ENCODE measurements around the gene SPDYE17. TPM values are rescaled to one million over a fixed set of nuclear protein-coding genes. Genes with fewer than 3 reads are reported as not detected.
"Not testable (repeated sequence)": the region's sequence is repeated elsewhere in the genome, so short reads cannot be mapped to it uniquely, and the experiment has no call there.

Gene SPDYE17
- total RNA-seq, result not detected in 2 replicates
- long read RNA-seq, result 0 reads

- H3K36me3 Mint-ChIP-seq (ENCODE audit: insufficient read depth); H3K4me1 Mint-ChIP-seq (ENCODE audit: low read depth); H3K27me3 Mint-ChIP-seq; DNase-seq (ENCODE audit: low spot score, unreplicated experiment); H3K9me3 Mint-ChIP-seq (ENCODE audit: low read depth); H3K4me3 Mint-ChIP-seq (ENCODE audit: low read depth); H3K27ac Mint-ChIP-seq: not testable (repeated sequence)
These were observed at the start of gene SPDYE17 for GRCh38 chr7:77032261-77032660. Gene SPDYE17 (minus strand): TSS chr7:77032361. CDS start chr7:77030570, 1,791 bp downstream.

GRCh38 chr7:77080236-77080635 lies 48.1 kb upstream of the SPDYE17 start:
- H3K27ac Mint-ChIP-seq; H3K4me3 Mint-ChIP-seq (ENCODE audit: low read depth); DNase-seq (ENCODE audit: low spot score, unreplicated experiment); H3K27me3 Mint-ChIP-seq; H3K4me1 Mint-ChIP-seq (ENCODE audit: low read depth); H3K9me3 Mint-ChIP-seq (ENCODE audit: low read depth); H3K36me3 Mint-ChIP-seq (ENCODE audit: insufficient read depth): not testable (repeated sequence)

- not testable (repeated sequence) for DNase-seq (ENCODE audit: low spot score, unreplicated experiment); H3K9me3 Mint-ChIP-seq (ENCODE audit: low read depth); H3K27ac Mint-ChIP-seq; H3K36me3 Mint-ChIP-seq (ENCODE audit: insufficient read depth); H3K27me3 Mint-ChIP-seq; H3K4me3 Mint-ChIP-seq (ENCODE audit: low read depth); H3K4me1 Mint-ChIP-seq (ENCODE audit: low read depth)
These were observed 47.5 kb upstream of the SPDYE17 start for GRCh38 chr7:77079624-77080023.

GRCh38 chr7:77079112-77079511 lies 47.0 kb upstream of the SPDYE17 start:
- H3K27ac Mint-ChIP-seq; H3K4me1 Mint-ChIP-seq (ENCODE audit: low read depth); H3K9me3 Mint-ChIP-seq (ENCODE audit: low read depth); DNase-seq (ENCODE audit: low spot score, unreplicated experiment); H3K36me3 Mint-ChIP-seq (ENCODE audit: insufficient read depth); H3K4me3 Mint-ChIP-seq (ENCODE audit: low read depth); H3K27me3 Mint-ChIP-seq: not testable (repeated sequence)

GRCh38 chr7:77077060-77077459 lies 44.9 kb upstream of the SPDYE17 start:
- H3K36me3 Mint-ChIP-seq (ENCODE audit: insufficient read depth); H3K27me3 Mint-ChIP-seq; H3K9me3 Mint-ChIP-seq (ENCODE audit: low read depth); H3K4me3 Mint-ChIP-seq (ENCODE audit: low read depth); H3K27ac Mint-ChIP-seq; H3K4me1 Mint-ChIP-seq (ENCODE audit: low read depth); DNase-seq (ENCODE audit: low spot score, unreplicated experiment): not testable (repeated sequence)

- not testable (repeated sequence) for H3K4me1 Mint-ChIP-seq (ENCODE audit: low read depth); H3K27ac Mint-ChIP-seq; H3K9me3 Mint-ChIP-seq (ENCODE audit: low read depth); H3K27me3 Mint-ChIP-seq; H3K4me3 Mint-ChIP-seq (ENCODE audit: low read depth); DNase-seq (ENCODE audit: low spot score, unreplicated experiment)
- peaks cover 21% of the 10 kb centered on the region for H3K36me3 Mint-ChIP-seq (ENCODE audit: insufficient read depth)
These were observed 42.7 kb upstream of the SPDYE17 start for GRCh38 chr7:77074786-77075396.

GRCh38 chr7:77071108-77071507 lies 38.9 kb upstream of the SPDYE17 start:
- not testable (repeated sequence) for DNase-seq (ENCODE audit: low spot score, unreplicated experiment); H3K27me3 Mint-ChIP-seq; H3K4me1 Mint-ChIP-seq (ENCODE audit: low read depth); H3K27ac Mint-ChIP-seq; H3K4me3 Mint-ChIP-seq (ENCODE audit: low read depth)
- peaks cover 12% of the 10 kb centered on the region for H3K9me3 Mint-ChIP-seq (ENCODE audit: low read depth)
- peaks cover 36% of the 10 kb centered on the region for H3K36me3 Mint-ChIP-seq (ENCODE audit: insufficient read depth)

GRCh38 chr7:77065869-77066268 lies 33.7 kb upstream of the SPDYE17 start:
- not testable (repeated sequence) for H3K27me3 Mint-ChIP-seq; H3K4me1 Mint-ChIP-seq (ENCODE audit: low read depth); H3K27ac Mint-ChIP-seq; H3K4me3 Mint-ChIP-seq (ENCODE audit: low read depth); DNase-seq (ENCODE audit: low spot score, unreplicated experiment)
- H3K9me3 Mint-ChIP-seq (ENCODE audit: low read depth), result peaks cover 12% of the 10 kb centered on the region
- H3K36me3 Mint-ChIP-seq (ENCODE audit: insufficient read depth), result peaks cover 29% of the 10 kb centered on the region

- DNase-seq (ENCODE audit: low spot score, unreplicated experiment); H3K4me3 Mint-ChIP-seq (ENCODE audit: low read depth); H3K4me1 Mint-ChIP-seq (ENCODE audit: low read depth); H3K9me3 Mint-ChIP-seq (ENCODE audit: low read depth); H3K27me3 Mint-ChIP-seq; H3K27ac Mint-ChIP-seq: not testable (repeated sequence)
- peaks cover 14% of the 10 kb centered on the region for H3K36me3 Mint-ChIP-seq (ENCODE audit: insufficient read depth)
These were observed 31.6 kb upstream of the SPDYE17 start for GRCh38 chr7:77063732-77064131.

- H3K4me3 Mint-ChIP-seq (ENCODE audit: low read depth); H3K27me3 Mint-ChIP-seq; H3K9me3 Mint-ChIP-seq (ENCODE audit: low read depth); H3K27ac Mint-ChIP-seq; DNase-seq (ENCODE audit: low spot score, unreplicated experiment); H3K36me3 Mint-ChIP-seq (ENCODE audit: insufficient read depth); H3K4me1 Mint-ChIP-seq (ENCODE audit: low read depth): not testable (repeated sequence)
These were observed 30.4 kb upstream of the SPDYE17 start, which contains the start of gene SPDYE18 for GRCh38 chr7:77062557-77062956. Gene SPDYE18 (minus strand): TSS chr7:77062558. CDS start chr7:77060512, 2,046 bp downstream.

GRCh38 chr7:77026349-77026748 lies 5.8 kb downstream of the SPDYE17 start:
- H3K27me3 Mint-ChIP-seq; H3K27ac Mint-ChIP-seq; H3K4me1 Mint-ChIP-seq (ENCODE audit: low read depth); H3K4me3 Mint-ChIP-seq (ENCODE audit: low read depth); H3K9me3 Mint-ChIP-seq (ENCODE audit: low read depth); DNase-seq (ENCODE audit: low spot score, unreplicated experiment); H3K36me3 Mint-ChIP-seq (ENCODE audit: insufficient read depth): not testable (repeated sequence)

GRCh38 chr7:77010074-77010680 lies 22.0 kb downstream of the SPDYE17 start:
- DNase-seq (ENCODE audit: low spot score, unreplicated experiment), result not testable (repeated sequence)

GRCh38 chr7:77008000-77008399 lies 24.2 kb downstream of the SPDYE17 start:
- not testable (repeated sequence) for H3K36me3 Mint-ChIP-seq (ENCODE audit: insufficient read depth); H3K27me3 Mint-ChIP-seq; DNase-seq (ENCODE audit: low spot score, unreplicated experiment); H3K27ac Mint-ChIP-seq; H3K9me3 Mint-ChIP-seq (ENCODE audit: low read depth); H3K4me3 Mint-ChIP-seq (ENCODE audit: low read depth); H3K4me1 Mint-ChIP-seq (ENCODE audit: low read depth)

More at GRCh38 chr7:77010074-77010680, 22.0 kb downstream of the SPDYE17 start:
- not testable (repeated sequence) for H3K9me3 Mint-ChIP-seq (ENCODE audit: low read depth); H3K4me1 Mint-ChIP-seq (ENCODE audit: low read depth); H3K27ac Mint-ChIP-seq; H3K4me3 Mint-ChIP-seq (ENCODE audit: low read depth); H3K27me3 Mint-ChIP-seq; H3K36me3 Mint-ChIP-seq (ENCODE audit: insufficient read depth)
